ENCODE measurements around the gene HOOK1. TPM values are rescaled to one million over a fixed set of nuclear protein-coding genes. Genes with fewer than 3 reads are reported as not detected.
"Not testable (repeated sequence)": the region's sequence is repeated elsewhere in the genome, so short reads cannot be mapped to it uniquely, and the experiment has no call there.

The HOOK1 gene
- total RNA-seq, 1 donor from 2014 or later: 21.2 TPM

DNA sequence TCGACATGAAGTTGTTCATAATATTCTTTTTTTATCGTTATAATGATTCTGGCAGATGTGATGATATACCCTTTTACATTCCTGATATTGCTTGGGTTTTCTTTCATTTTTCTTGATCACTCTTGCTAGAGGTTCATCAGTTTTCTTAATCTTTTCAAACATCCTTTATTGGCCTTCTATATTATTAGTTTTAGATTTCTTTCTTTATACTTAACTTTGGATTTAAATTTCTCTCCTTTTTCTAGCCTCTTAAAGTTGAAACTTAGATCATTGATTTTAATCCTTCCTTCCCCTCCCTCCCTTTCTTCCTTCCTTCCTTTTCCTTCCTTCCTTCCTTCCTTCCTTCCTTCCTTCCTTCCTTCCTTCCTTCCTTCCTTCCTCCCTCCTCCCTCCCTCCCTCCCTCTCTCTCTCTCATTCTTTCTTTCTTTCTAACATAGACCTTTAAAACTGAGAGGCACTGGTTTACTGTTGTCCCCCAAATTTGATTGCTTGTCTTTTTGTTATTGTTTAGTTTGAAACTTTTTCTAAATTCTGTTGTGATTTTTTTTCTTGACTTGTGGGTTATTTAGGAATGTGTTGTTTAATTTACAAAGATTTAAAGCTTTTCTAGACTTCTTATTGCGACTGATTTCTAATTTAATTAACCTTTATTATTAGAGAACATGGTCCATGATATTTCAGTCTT is 31.6 kb downstream of the HOOK1 start:
- H3K27me3 Mint-ChIP-seq: no peaks in the 10 kb centered on the region
- no peak for DNase-seq (ENCODE audit: extremely low spot score, unreplicated experiment)
- no peaks in the 10 kb centered on the region for H3K4me1 Mint-ChIP-seq (ENCODE audit: unreplicated experiment)
- peaks cover 11% of the 10 kb centered on the region for H3K36me3 Mint-ChIP-seq
- no peak overlapping the region for H3K4me3 Mint-ChIP-seq
- no peaks in the 10 kb centered on the region for H3K9me3 Mint-ChIP-seq
- TF ChIP-seq, protein P1, sequence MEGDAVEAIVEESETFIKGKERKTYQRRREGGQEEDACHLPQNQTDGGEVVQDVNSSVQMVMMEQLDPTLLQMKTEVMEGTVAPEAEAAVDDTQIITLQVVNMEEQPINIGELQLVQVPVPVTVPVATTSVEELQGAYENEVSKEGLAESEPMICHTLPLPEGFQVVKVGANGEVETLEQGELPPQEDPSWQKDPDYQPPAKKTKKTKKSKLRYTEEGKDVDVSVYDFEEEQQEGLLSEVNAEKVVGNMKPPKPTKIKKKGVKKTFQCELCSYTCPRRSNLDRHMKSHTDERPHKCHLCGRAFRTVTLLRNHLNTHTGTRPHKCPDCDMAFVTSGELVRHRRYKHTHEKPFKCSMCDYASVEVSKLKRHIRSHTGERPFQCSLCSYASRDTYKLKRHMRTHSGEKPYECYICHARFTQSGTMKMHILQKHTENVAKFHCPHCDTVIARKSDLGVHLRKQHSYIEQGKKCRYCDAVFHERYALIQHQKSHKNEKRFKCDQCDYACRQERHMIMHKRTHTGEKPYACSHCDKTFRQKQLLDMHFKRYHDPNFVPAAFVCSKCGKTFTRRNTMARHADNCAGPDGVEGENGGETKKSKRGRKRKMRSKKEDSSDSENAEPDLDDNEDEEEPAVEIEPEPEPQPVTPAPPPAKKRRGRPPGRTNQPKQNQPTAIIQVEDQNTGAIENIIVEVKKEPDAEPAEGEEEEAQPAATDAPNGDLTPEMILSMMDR (conservative IDR thresholded peaks at IDR 0.05): no peak
- H3K27ac Mint-ChIP-seq: no peak overlapping the region

DNA sequence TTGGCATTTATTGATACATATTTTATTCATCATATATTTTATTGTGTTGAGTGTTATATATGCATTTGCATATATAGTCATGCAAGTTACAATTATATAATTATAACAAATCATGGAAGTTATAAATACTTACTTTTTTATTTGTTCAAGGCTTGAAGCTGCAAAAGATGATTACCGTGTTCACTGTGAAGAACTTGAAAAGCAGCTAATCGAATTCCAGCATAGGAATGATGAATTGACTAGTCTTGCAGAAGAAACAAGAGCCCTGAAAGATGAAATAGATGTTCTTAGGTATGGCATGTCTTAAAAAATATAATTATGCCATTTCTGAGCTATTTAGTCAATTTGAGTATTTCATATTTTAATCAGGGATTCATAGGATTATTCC is 32.1 kb downstream of the HOOK1 start:
- Mint-ChIP-seq H3K4me1 (ENCODE audit: unreplicated experiment) (no peaks in the 10 kb centered on the region), H3K27me3 (no peaks in the 10 kb centered on the region), H3K9me3 (no peaks in the 10 kb centered on the region), H3K27ac (no peak overlapping the region), H3K36me3 (peaks cover 11% of the 10 kb centered on the region), H3K4me3 (no peak overlapping the region)
- no peak for DNase-seq (ENCODE audit: extremely low spot score, unreplicated experiment)
- TF ChIP-seq, protein P1 (conservative IDR thresholded peaks at IDR 0.05): no peak

DNA sequence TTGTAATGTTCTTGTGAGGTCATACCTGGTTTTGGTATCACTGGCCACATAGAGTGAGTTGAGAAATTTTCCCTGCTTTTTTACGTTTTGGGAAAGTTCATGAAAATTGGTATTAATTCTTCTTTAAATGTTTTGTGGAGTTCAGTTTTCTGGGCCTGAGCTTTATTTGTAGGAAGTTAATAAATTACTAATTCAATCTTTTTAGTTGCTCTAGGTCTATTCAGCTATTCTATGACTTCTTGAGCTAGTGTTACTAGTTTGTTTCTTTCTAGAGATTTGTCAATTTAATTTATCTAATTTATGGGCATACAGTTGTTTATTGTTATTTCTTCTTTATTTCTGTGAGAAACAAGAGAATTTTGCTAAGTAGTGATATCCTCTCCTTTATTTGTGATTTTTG is 37.4 kb downstream of the HOOK1 start:
- no peak for DNase-seq (ENCODE audit: extremely low spot score, unreplicated experiment)
- Mint-ChIP-seq H3K4me3 (no peak overlapping the region), H3K9me3 (no peaks in the 10 kb centered on the region), H3K36me3 (peaks cover 9% of the 10 kb centered on the region), H3K27ac (no peak overlapping the region), H3K27me3 (no peaks in the 10 kb centered on the region), H3K4me1 (ENCODE audit: unreplicated experiment) (peaks cover 7% of the 10 kb centered on the region)
- TF ChIP-seq, protein P1 (conservative IDR thresholded peaks at IDR 0.05): no peak

DNA sequence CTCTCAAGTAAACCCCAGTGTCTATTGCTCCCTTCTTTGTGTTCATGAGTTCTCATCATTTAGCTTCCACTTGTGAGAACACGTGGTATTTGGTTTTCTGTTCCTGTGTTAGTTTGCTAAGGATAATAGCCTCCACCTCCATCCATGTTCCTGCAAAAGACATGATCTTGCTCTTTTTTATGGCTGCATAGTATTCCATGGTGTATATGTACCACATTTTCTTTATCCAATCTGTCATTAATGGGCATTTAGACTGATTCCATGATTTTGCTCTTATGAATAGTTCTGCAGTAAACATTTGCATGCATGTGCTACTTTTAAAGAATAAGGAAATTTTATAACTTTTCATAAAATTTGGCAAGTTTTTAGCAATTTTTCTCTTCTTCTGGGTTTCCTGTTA is 40.5 kb downstream of the HOOK1 start:
- not testable (repeated sequence) for DNase-seq (ENCODE audit: extremely low spot score, unreplicated experiment); H3K27ac Mint-ChIP-seq; H3K27me3 Mint-ChIP-seq; H3K36me3 Mint-ChIP-seq; H3K4me1 Mint-ChIP-seq (ENCODE audit: unreplicated experiment); H3K9me3 Mint-ChIP-seq; H3K4me3 Mint-ChIP-seq

DNA sequence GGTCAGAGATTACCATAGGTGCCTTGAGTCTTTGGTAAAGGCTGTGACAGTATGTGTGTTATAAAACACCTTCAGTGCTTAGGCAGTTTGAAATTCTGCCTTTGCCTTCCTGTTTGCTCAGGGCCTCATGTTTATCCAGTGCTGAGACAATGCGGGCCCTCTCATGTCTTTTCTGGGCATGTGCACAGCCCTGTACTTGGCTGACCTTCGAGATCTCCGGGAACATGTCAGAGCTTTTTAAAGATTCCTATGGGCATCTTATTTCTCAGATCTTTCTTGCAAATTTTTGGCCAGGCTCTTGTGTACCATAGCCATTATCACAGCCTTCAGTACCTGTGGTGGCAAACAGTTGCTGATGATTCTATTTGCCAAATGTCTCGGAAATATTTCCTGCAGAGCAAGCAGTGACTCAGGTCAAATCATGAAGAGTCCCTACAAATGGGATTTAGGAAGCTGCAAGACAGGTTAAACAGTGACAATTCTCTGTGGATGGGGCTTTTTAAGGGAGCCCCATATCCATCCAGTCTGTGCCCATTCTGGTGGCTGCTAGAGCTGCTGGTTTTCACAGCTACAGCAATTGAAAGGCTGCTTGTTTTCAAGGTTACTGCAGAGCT is 42.1 kb downstream of the HOOK1 start:
- peaks cover 4% of the 10 kb centered on the region for H3K36me3 Mint-ChIP-seq
- no peak for DNase-seq (ENCODE audit: extremely low spot score, unreplicated experiment)

More for the DNA sequence above, 42.1 kb downstream of the HOOK1 start:
- peaks cover 7% of the 10 kb centered on the region for H3K4me1 Mint-ChIP-seq (ENCODE audit: unreplicated experiment)
- H3K4me3 Mint-ChIP-seq: peak overlapping the region; percentile 27
- no peaks in the 10 kb centered on the region for H3K27me3 Mint-ChIP-seq
- TF ChIP-seq, protein P1 (conservative IDR thresholded peaks at IDR 0.05): no peak
- H3K27ac Mint-ChIP-seq: peak overlapping the region; percentile 15
- H3K9me3 Mint-ChIP-seq: no peaks in the 10 kb centered on the region

All from type B pancreatic cell (in vitro differentiated cells).